Measurements from ENCODE around the gene HYAL2. TPM values are rescaled to one million over a fixed set of nuclear protein-coding genes. Genes with fewer than 3 reads are reported as not detected.
A peak's percentile ranks its signal among the peaks of the same experiment; 100 is the strongest.

The HYAL2 gene
- total RNA-seq, 1 experiment from 2014 or later = 61.4 TPM

GRCh38 chr3:50336452-50337174 lies 14.1 kb upstream of the HYAL2 start:
- in situ Hi-C loops (cut with HindIII; ENCODE audit: low pct_unique_long_range_greater_than_20kb, low sequenced_read_pairs) = no loop called here
- no peak for DNase-seq (ENCODE audit: low read depth)

DNA sequence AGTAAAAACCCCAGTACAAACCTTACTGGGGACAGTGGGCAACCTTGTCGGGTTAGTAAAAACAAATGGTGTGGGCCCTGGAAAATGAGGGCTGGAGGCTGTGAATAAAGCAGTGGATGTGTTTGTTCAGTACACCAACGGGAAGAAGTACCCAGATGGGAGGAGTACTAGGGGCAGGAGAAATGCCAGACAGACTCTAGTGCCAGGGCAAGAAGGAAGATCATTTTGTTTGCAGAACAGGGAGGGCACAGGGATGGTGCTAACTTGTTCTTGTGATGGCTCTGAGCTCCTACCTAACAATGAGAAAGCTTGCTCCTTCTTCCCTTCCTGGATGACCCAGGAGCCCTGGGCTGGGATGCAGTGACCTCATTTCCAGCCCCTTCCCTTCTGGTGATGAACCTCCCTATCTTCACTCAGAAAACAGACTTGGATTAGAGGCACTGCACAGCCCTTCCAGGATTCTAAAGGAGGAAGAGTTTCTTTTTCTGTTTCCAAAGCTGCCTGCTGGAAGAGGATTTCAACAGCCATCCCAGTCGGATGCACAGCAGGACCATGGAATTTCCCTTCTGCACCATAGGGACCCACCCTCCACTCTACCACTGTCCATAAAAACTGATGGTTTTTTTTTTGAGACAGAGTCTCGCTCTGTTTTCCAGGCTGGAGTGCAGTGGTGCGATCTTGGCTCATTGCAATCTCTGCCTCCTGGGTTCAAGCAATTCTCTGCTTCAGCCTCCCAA lies 12.0 kb upstream of the HYAL2 start:
- no peak for DNase-seq (ENCODE audit: low read depth)
- in situ Hi-C loops (cut with HindIII; ENCODE audit: low pct_unique_long_range_greater_than_20kb, low sequenced_read_pairs) = no loop called here

DNA sequence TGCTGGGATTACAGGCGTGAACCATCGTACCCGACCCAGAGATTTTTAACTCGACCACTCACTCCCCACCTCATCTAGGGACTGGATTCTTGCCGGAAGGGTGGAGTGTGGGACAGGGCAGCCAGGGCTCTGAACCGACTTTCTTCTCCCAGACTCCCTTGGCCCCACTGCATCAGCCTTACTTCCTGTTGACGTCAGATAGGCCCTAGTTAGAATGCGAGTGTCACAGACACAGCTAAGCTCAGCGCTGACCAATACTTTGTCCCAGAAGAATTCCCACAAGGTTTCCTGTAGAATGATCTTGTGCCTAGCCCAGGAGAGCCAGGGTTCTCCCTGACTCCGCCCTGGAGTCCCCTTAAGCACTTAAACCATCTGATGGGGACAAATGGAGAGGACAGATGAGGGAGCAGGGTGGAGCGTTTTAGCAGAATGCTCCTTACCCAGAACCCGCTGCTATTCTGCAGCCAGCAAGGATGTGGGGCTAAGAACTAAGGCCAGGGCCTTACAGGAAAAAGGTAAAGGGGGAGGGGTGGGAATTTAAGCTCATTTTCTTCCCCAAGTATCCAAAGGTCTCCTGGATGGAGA lies 11.3 kb upstream of the HYAL2 start:
- no peak for DNase-seq (ENCODE audit: low read depth)
- in situ Hi-C loops (cut with HindIII; ENCODE audit: low pct_unique_long_range_greater_than_20kb, low sequenced_read_pairs) = no loop called here

- no peak for DNase-seq (ENCODE audit: low read depth)
- in situ Hi-C loops (cut with HindIII; ENCODE audit: low pct_unique_long_range_greater_than_20kb, low sequenced_read_pairs) = no loop called here
Measured at GRCh38 chr3:50331364-50331907, 8.9 kb upstream of the HYAL2 start.

- DNase-seq (ENCODE audit: low read depth) = no peak
- in situ Hi-C loops (cut with HindIII; ENCODE audit: low pct_unique_long_range_greater_than_20kb, low sequenced_read_pairs) = no loop called here
Measured at GRCh38 chr3:50330330-50330729, 7.8 kb upstream of the HYAL2 start.

- peak; percentile 82 for DNase-seq (ENCODE audit: low read depth)
- in situ Hi-C loops (cut with HindIII; ENCODE audit: low pct_unique_long_range_greater_than_20kb, low sequenced_read_pairs) = no loop called here
Measured at GRCh38 chr3:50327943-50328691, 5.6 kb upstream of the HYAL2 start, which contains the start of gene TUSC2. TSS of gene TUSC2 (minus strand) at chr3:50328223. CDS start at chr3:50328099, 124 bp downstream.

DNA sequence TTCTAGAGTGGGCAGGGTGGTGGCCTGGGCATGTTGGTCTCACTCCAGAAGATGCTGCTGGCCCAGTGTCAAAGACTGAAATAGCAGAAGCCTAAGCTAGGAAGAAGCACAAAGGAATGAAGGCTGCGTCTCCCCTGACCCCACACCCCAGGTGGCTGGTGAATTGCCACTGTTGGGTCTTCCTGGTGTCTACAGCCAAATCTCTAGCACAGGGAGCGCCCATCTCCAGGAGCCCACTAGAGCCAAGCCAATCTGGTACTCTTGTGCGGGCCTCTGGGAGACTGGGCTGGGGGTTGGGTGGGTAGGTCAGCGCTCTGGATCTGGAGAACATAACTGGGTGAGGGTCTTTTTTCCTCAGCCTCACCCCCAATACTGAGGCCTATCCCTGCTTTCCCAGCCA lies 4.6 kb upstream of the HYAL2 start:
- no peak for DNase-seq (ENCODE audit: low read depth)
- in situ Hi-C loops (cut with HindIII; ENCODE audit: low pct_unique_long_range_greater_than_20kb, low sequenced_read_pairs) = no loop called here

DNA sequence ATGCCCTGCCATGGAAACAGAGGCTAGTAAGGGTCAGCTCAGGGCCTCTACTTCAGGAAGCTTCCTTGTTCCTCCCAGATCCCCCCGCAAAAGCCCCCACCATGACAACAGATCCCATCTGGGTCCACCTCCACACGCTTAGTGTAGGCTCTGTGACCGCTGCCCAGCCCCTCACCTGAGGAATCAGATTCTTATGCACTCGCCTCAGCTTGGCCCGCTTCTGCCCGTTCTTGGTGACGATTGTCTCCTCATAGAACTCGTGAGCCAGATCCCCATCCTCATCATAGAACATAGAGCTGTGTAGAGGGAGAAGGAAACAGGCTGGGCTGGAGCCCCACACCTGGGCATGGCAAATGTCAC lies 3.6 kb upstream of the HYAL2 start:
- no peak for DNase-seq (ENCODE audit: low read depth)

GRCh38 chr3:50325497-50326181 lies 3.1 kb upstream of the HYAL2 start:
- in situ Hi-C loops (cut with HindIII; ENCODE audit: low pct_unique_long_range_greater_than_20kb, low sequenced_read_pairs) = no loop called here
- no peak for DNase-seq (ENCODE audit: low read depth)

More for the DNA sequence above, 3.6 kb upstream of the HYAL2 start:
- in situ Hi-C loops (cut with HindIII; ENCODE audit: low pct_unique_long_range_greater_than_20kb, low sequenced_read_pairs) = no loop called here

- no peak for DNase-seq (ENCODE audit: low read depth)
- in situ Hi-C loops (cut with HindIII; ENCODE audit: low pct_unique_long_range_greater_than_20kb, low sequenced_read_pairs) = no loop called here
Measured at GRCh38 chr3:50325113-50325480, 2.6 kb upstream of the HYAL2 start.

- in situ Hi-C loops (cut with HindIII; ENCODE audit: low pct_unique_long_range_greater_than_20kb, low sequenced_read_pairs) = no loop called here
- DNase-seq (ENCODE audit: low read depth) = peak; percentile 49
Measured at GRCh38 chr3:50324351-50325112, 2.0 kb upstream of the HYAL2 start.

DNA sequence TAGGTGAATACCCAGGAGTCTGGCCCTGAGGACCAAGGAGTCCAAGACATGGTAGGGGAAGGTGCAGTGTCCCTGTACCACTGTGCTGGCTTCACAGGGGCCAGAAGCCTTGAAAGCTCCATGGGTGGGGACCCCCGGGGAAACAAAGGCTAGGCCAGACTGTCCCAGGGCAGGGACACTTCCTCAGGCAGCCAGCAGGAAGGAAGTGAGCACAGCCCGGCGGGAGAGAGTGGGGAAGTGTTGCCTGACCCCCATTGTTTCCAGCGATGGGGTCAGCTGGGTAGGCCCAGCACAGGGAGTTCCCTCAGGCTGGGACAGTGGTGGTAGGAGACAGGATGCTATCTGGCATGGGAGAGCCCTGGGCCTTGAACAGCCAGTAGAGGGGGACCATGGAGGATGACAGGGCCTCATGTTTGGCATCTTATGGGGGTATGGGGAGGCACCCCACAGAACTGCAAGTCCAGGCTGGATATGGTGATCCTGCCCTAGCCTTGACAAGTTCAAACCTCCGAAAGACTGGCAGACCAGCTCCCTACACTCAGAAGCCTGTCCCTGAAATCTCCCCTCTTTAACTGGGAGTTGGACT lies 1.2 kb upstream of the HYAL2 start:
- in situ Hi-C loops (cut with HindIII; ENCODE audit: low pct_unique_long_range_greater_than_20kb, low sequenced_read_pairs) = no loop called here
- no peak for DNase-seq (ENCODE audit: low read depth)

- DNase-seq (ENCODE audit: low read depth) = no peak
- in situ Hi-C loops (cut with HindIII; ENCODE audit: low pct_unique_long_range_greater_than_20kb, low sequenced_read_pairs) = no loop called here
Measured at GRCh38 chr3:50323092-50323600, 601 bp upstream of the HYAL2 start.

DNA sequence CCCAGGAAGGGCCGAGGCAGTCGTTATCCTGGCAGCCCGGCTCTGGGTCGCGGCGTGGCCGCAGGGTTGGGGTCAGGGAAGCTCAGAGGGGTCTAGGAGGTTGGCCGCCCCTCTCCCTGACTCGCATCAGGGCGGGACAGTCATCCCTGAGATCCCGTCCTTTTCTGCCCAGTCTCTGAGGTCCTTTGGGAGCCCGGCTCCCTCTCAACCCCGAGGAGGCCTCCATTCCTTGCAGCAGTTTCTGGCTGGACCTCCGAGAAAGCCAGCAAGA lies 495 bp downstream of the HYAL2 start:
- DNase-seq (ENCODE audit: low read depth) = no peak
- in situ Hi-C loops (cut with HindIII; ENCODE audit: low pct_unique_long_range_greater_than_20kb, low sequenced_read_pairs) = no loop called here

DNA sequence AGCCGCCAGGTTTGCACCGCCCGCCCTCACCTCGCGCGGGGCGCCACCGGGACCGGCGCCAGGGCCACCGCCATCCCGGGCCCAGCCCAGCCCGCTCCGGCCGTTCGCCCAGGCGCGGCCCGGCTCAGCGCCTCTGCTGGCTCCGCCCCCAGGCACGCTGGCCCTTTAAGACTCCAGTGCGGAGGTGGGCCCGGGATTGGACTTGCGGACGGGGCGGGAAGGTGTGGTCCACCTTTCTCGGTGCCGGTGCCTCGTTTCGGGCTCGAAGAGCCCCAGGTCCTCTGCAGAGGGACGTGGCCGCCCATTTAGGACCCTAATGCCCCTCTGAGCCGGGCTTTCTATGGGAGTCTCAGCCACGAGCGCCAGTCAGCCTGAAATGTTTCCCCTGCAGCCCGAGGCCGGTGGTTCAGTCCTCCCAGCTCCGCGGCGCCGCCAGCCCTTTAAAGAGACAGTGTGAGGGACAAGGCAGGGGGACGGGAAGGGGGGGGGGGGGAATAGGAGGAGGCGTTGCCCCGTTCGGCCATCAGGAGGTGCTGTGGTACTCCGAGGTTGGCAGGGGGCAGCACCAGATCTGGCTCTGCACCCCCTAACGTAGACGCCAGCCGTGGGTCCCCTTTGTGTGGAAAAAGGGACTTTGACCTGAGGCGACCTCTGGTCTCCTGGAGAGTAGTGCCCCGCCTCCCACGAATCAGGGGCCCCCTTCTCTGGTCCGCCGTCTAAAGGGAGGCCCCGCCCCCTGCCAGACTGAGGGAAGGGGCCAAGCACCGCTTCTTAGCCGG lies 1.0 kb downstream of the HYAL2 start:
- peak; percentile 88 for DNase-seq (ENCODE audit: low read depth)
- in situ Hi-C loops (cut with HindIII; ENCODE audit: low pct_unique_long_range_greater_than_20kb, low sequenced_read_pairs) = no loop called here

DNA sequence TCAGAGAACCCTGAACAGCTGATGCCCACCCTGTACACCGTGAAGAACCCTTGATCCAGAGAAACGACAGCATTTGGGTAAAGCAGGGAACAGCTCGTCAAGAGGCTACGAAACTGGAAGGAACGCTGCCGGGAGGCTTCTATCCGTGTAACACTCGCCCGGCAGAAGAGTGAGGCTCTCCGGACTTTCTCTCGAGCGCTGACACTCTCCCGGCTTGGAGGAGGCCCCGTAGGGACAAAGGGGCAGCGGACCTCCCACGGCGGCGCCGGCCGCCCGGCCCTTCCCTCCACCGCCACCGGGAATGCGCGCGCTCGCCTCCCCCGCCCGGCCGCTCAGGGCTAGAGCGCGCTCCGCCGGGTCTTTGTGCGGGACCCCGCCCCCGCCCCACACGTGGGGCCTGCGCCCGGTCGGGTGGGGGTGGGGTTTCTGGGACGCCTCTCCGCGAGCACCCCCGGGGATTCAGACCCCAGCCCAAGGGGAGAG lies 1.7 kb downstream of the HYAL2 start:
- in situ Hi-C loops (cut with HindIII; ENCODE audit: low pct_unique_long_range_greater_than_20kb, low sequenced_read_pairs) = no loop called here
- peak; percentile 77 for DNase-seq (ENCODE audit: low read depth)

Data from Caki2 (cell line).